ENCODE results near the gene PPP1R1C. TPM values are rescaled to one million over a fixed set of nuclear protein-coding genes. Genes with fewer than 3 reads are reported as not detected.

The PPP1R1C gene
- total and polyA plus RNA-seq, 2 donors (not counting 1 experiment from before 2014, with no cell fraction given), result not detected

DNA sequence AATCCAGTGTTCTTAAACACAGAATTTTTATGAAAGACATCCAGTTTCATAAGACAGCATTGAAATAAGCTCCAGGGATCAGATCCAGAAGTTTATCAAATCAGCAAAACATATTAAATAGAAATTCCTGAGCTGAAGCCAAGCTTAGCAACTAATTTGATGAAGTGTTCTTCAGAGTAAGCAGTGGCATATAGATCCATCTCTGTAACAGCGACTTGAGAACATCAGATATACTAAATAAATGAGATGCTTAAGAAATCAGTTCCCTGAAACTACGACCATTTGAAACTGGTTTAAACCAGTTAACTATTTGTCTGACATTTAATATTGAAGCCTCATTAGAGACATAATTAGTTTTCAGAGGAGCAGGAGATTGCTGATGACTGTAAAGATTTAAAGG is 34.1 kb downstream of the PPP1R1C start:
- no peaks in the 10 kb centered on the region for H3K36me3 ChIP-seq (replicated peaks in 1 of 2; ENCODE audit: control extremely low read depth in 1 of 2, control insufficient read depth in 1 of 2, extremely low read depth in 1 of 2, insufficient read depth in 2 of 2, low read length in 1 of 2)
- ATAC-seq (ENCODE audit: low read depth) (no peak), DNase-seq (no peak)
- H3K4me1 ChIP-seq (ENCODE audit: control insufficient read depth in 2 of 2, insufficient read depth in 2 of 2, low read length in 2 of 2), result no peaks in the 10 kb centered on the region
- intact Hi-C loops (cut with micrococcal nuclease), result no loop called here
- H3K27ac ChIP-seq (ENCODE audit: low read length in 2 of 2), result no peak overlapping the region
- no peak overlapping the region for H3K4me2 ChIP-seq (replicated peaks; ENCODE audit: low read depth, low read length, poor library complexity, severe bottlenecking)
- Mint-ChIP-seq H3K4me1 (peaks cover 6% of the 10 kb centered on the region), H3K4me3 (no peak overlapping the region), H3K27ac (no peak overlapping the region), H3K27me3 (no peaks in the 10 kb centered on the region), H3K9me3 (ENCODE audit: insufficient read depth) (peaks cover 10% of the 10 kb centered on the region)
- H3K4me3 ChIP-seq (ENCODE audit: control extremely low read depth in 1 of 5, extremely low read depth in 1 of 5, insufficient read depth in 1 of 5, low read depth in 2 of 5, low read length in 4 of 5), result no peak overlapping the region
- no peaks in the 10 kb centered on the region for H3K27me3 ChIP-seq (replicated peaks in 1 of 4; ENCODE audit: control extremely low read depth in 1 of 4, control insufficient read depth in 3 of 4, insufficient read depth in 4 of 4, low read length in 3 of 4)
- peaks cover 1 to 10% (median 9%) of the 10 kb centered on the region in 3 donors for H3K9me3 ChIP-seq (ENCODE audit: control extremely low read depth in 1 of 3, control insufficient read depth in 2 of 3, insufficient read depth in 1 of 3, low read length in 2 of 3)
- no peak overlapping the region for H3K9ac ChIP-seq (ENCODE audit: low read length)
- TF ChIP-seq EZH2 (IDR thresholded peaks at IDR 0.05; ENCODE audit: borderline replicate concordance, insufficient read depth, low read depth, low read length, poor library complexity, severe bottlenecking), result no peak
- TF ChIP-seq, protein P1, sequence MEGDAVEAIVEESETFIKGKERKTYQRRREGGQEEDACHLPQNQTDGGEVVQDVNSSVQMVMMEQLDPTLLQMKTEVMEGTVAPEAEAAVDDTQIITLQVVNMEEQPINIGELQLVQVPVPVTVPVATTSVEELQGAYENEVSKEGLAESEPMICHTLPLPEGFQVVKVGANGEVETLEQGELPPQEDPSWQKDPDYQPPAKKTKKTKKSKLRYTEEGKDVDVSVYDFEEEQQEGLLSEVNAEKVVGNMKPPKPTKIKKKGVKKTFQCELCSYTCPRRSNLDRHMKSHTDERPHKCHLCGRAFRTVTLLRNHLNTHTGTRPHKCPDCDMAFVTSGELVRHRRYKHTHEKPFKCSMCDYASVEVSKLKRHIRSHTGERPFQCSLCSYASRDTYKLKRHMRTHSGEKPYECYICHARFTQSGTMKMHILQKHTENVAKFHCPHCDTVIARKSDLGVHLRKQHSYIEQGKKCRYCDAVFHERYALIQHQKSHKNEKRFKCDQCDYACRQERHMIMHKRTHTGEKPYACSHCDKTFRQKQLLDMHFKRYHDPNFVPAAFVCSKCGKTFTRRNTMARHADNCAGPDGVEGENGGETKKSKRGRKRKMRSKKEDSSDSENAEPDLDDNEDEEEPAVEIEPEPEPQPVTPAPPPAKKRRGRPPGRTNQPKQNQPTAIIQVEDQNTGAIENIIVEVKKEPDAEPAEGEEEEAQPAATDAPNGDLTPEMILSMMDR (IDR thresholded peaks at IDR 0.05), result no peak
- ChIA-PET CTCF (interaction anchor here (1.1 to 1.3 kb wide), 2 partner anchors 19 to 23 kb away, joined by 3 read pairs; no protein-coding TSS in a partner anchor), POLR2A (no interaction called here)
- no peaks in the 10 kb centered on the region for H3K79me2 ChIP-seq (ENCODE audit: control insufficient read depth, insufficient read depth, low read length)
- WGBS (ENCODE audit: insufficient coverage), result no CpG with 5 or more reads among the region's 2 CpGs
- H2AFZ ChIP-seq (ENCODE audit: insufficient read depth, low read depth, low read length, poor library complexity, severe bottlenecking), result no peak overlapping the region
- H4K20me1 ChIP-seq (ENCODE audit: control insufficient read depth, insufficient read depth, low read length, poor library complexity, severe bottlenecking), result no peaks in the 10 kb centered on the region

DNA sequence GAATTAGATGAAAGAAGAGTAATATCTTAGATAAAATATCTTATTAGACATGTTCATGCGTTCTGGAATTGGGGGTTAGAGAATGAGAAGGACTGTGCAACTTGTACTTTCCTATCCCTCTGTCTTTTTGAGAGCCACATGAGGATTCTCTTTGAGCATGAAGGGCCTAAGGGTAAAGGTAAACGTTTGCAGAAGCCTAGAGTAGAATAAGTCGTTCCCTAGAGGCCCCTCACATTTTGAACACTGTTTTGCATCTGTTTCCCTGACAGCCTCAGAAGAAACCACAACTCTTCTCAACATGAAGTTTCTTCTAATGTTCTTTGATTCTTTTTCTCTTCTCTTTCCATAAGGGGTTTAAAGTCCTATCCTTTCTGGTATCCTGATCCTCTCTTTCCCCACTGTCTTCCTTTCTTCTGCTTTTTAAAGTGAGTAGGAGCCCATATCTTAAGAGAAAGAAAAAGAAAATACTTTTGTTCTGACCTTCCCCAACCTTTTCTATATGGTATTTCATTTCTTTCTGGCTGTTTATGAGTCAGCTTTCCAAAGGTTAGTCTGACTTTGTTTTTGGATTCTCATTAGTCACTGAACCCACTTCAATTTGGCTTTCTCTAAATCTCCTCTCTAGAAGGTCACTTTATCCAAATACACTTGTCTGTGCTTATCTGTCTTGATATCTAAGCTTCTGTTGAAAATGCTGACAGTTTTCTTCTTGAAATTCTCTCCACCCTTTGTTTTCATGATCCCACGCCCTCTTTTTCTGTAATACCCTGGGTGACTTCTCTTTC is 34.8 kb downstream of the PPP1R1C start:
- POLR2A ChIA-PET, result no interaction called here
- Histone ChIP-seq H3K4me3 (ENCODE audit: control extremely low read depth in 1 of 5, extremely low read depth in 1 of 5, insufficient read depth in 1 of 5, low read depth in 2 of 5, low read length in 4 of 5) (no peak overlapping the region), H3K79me2 (ENCODE audit: control insufficient read depth, insufficient read depth, low read length) (no peaks in the 10 kb centered on the region), H3K9ac (ENCODE audit: low read length) (no peak overlapping the region), H3K4me2 (replicated peaks; ENCODE audit: low read depth, low read length, poor library complexity, severe bottlenecking) (no peak overlapping the region), H2AFZ (ENCODE audit: insufficient read depth, low read depth, low read length, poor library complexity, severe bottlenecking) (no peak overlapping the region), H3K9me3 (ENCODE audit: control extremely low read depth in 1 of 3, control insufficient read depth in 2 of 3, insufficient read depth in 1 of 3, low read length in 2 of 3) (peaks cover 1 to 9% (median 8%) of the 10 kb centered on the region in 3 donors), H3K36me3 (replicated peaks in 1 of 2; ENCODE audit: control extremely low read depth in 1 of 2, control insufficient read depth in 1 of 2, extremely low read depth in 1 of 2, insufficient read depth in 2 of 2, low read length in 1 of 2) (no peaks in the 10 kb centered on the region), H3K27ac (ENCODE audit: low read length in 2 of 2) (no peak overlapping the region), H3K4me1 (ENCODE audit: control insufficient read depth in 2 of 2, insufficient read depth in 2 of 2, low read length in 2 of 2) (no peaks in the 10 kb centered on the region), H4K20me1 (ENCODE audit: control insufficient read depth, insufficient read depth, low read length, poor library complexity, severe bottlenecking) (no peaks in the 10 kb centered on the region), H3K27me3 (replicated peaks in 1 of 4; ENCODE audit: control extremely low read depth in 1 of 4, control insufficient read depth in 3 of 4, insufficient read depth in 4 of 4, low read length in 3 of 4) (no peaks in the 10 kb centered on the region)
- Mint-ChIP-seq H3K4me3 (no peak overlapping the region), H3K27ac (no peak overlapping the region), H3K27me3 (no peaks in the 10 kb centered on the region), H3K9me3 (ENCODE audit: insufficient read depth) (peaks cover 10% of the 10 kb centered on the region), H3K4me1 (peaks cover 6% of the 10 kb centered on the region)
- no peak for TF ChIP-seq EZH2 (IDR thresholded peaks at IDR 0.05; ENCODE audit: borderline replicate concordance, insufficient read depth, low read depth, low read length, poor library complexity, severe bottlenecking)
- TF ChIP-seq, protein P1 (IDR thresholded peaks at IDR 0.05), result no peak
- ATAC-seq (ENCODE audit: low read depth) (peak; percentile 24), DNase-seq (no peak)
- CTCF ChIA-PET, result no interaction called here
- no CpG with 5 or more reads among the region's 4 CpGs for WGBS (ENCODE audit: insufficient coverage)
- intact Hi-C loops (cut with micrococcal nuclease), result no loop called here
